Liver (tissue), 9 donors: ENCODE data around the gene FRMD4A. TPM values are rescaled to one million over a fixed set of nuclear protein-coding genes. Genes with fewer than 3 reads are reported as not detected.
A peak's percentile ranks its signal among the peaks of the same experiment; 100 is the strongest.

Experiments
- DNase-seq: peaks from one replicate; pipeline ENCODE4 v3.0.0-alpha.2; 2017; ENCODE audit warnings: low spot score
- H3K27ac ChIP-seq, 2 donors: one replicate each; pipeline ENCODE4 v1.7.0; 2013; ENCODE audit warnings: inconsistent platforms in 2 of 2, low read length in 2 of 2, control low read depth in 1 of 2, low read depth in 1 of 2, mild to moderate bottlenecking in 1 of 2
- H3K27me3 ChIP-seq, 4 donors: one replicate each; pipeline versions ENCODE4 v1.6.1 to v1.7.0; 2013; ENCODE audit warnings: low read length in 3 of 4, inconsistent platforms in 1 of 4, mild to moderate bottlenecking in 1 of 4, moderate library complexity in 1 of 4; ENCODE audit not compliant: control insufficient read depth in 4 of 4, insufficient read depth in 4 of 4
- H3K36me3 ChIP-seq, 4 donors: one replicate each; pipeline versions ENCODE4 v1.6.1 to v1.7.0; 2013; ENCODE audit warnings: low read length in 3 of 4, mild to moderate bottlenecking in 3 of 4, low read depth in 1 of 4, moderate library complexity in 1 of 4; ENCODE audit not compliant: control insufficient read depth in 4 of 4, insufficient read depth in 3 of 4
- H3K4me1 ChIP-seq, 4 donors: one replicate each; pipeline versions ENCODE4 v1.6.1 to v1.7.0; 2013; ENCODE audit warnings: low read length in 3 of 4, mild to moderate bottlenecking in 3 of 4, moderate library complexity in 1 of 4; ENCODE audit not compliant: control insufficient read depth in 4 of 4, insufficient read depth in 4 of 4
- H3K4me3 ChIP-seq, 3 donors: one replicate each; pipeline versions ENCODE4 v1.6.1 to v1.7.0; 2013; ENCODE audit warnings: low read length in 3 of 3, control low read depth in 1 of 3, low read depth in 1 of 3, mild to moderate bottlenecking in 1 of 3
- H3K9ac ChIP-seq, 2 donors: one replicate each; pipeline ENCODE4 v1.7.0; 2013; ENCODE audit warnings: low read length in 2 of 2, mild to moderate bottlenecking in 2 of 2, moderate library complexity in 2 of 2, control low read depth in 1 of 2, low read depth in 1 of 2
- H3K9me3 ChIP-seq, 4 donors: one replicate each; pipeline versions ENCODE4 v1.6.1 to v1.7.0; 2013; ENCODE audit warnings: low read length in 3 of 4; ENCODE audit not compliant: control insufficient read depth in 4 of 4
- EGR1 ChIP-seq, 2 donors: IDR thresholded peaks; 2 replicates each; pipeline ENCODE4 v1.6.1; 2016 to 2018; ENCODE audit warnings: antibody characterized with exemption in 2 of 2, low read depth in 2 of 2
- FOXA1 ChIP-seq: IDR thresholded peaks from 2 replicates; pipeline ENCODE4 v1.6.1; 2016; ENCODE audit warnings: antibody characterized with exemption
- HNF4A ChIP-seq, 2 donors: conservative IDR thresholded peaks; 2 replicates each; pipeline ENCODE4 v1.6.1; 2016; ENCODE audit warnings: antibody characterized with exemption in 2 of 2, mild to moderate bottlenecking in 2 of 2
- JUND ChIP-seq, 2 donors: IDR thresholded peaks; 2 replicates each; pipeline ENCODE4 v1.6.1; 2016; ENCODE audit warnings: antibody characterized with exemption in 2 of 2
- RAD21 ChIP-seq, 2 donors: IDR thresholded peaks; 2 replicates each; pipeline ENCODE4 v1.6.1; 2016; ENCODE audit warnings: antibody characterized with exemption in 2 of 2, mild to moderate bottlenecking in 2 of 2
- RXRA ChIP-seq, 2 donors: IDR thresholded peaks; 2 replicates each; pipeline ENCODE4 v1.6.1; 2017 to 2018; ENCODE audit warnings: antibody characterized with exemption in 2 of 2, mild to moderate bottlenecking in 1 of 2
- SP1 ChIP-seq: IDR thresholded peaks from 2 replicates; pipeline ENCODE4 v1.6.1; 2018; ENCODE audit warnings: antibody characterized with exemption, mild to moderate bottlenecking
- YY1 ChIP-seq: IDR thresholded peaks from 2 replicates; pipeline ENCODE4 v1.6.1; 2016; ENCODE audit warnings: antibody characterized with exemption, mild to moderate bottlenecking
- WGBS: extraction: QIAGEN DNeasy Blood & Tissue Kit; methylation state at CpG from one replicate; pipeline ENCODE4 v1.1.7; 2013; 5-methylcytosine and 5-hydroxymethylcytosine counted together
- polyA plus RNA-seq, 2 donors: library from polyadenylated mRNA; stranded (reverse) in 1 of 2; unstranded in 1 of 2; fragments of 200-250 nt in 1 of 2; fragments of >200 nt in 1 of 2; fragmentation: Nextera tagmentation in 1 of 2; extraction: Ambion mirVana in 1 of 2; gene quantifications; one replicate each; pipeline versions ENCODE4 v1.2.1 to v1.2.3, GENCODE V29; 2013 to 2015
- total RNA-seq, 2 donors: library from RNA; depleted of rRNA; stranded (reverse); fragments of >200 nt; gene quantifications; one replicate each; pipeline ENCODE4 v1.2.3, GENCODE V29; 2014
- TF ChIP-seq, protein P1 (sequence below): IDR thresholded peaks from 2 replicates; pipeline ENCODE4 v1.6.1; 2016; ENCODE audit warnings: antibody characterized with exemption, mild to moderate bottlenecking
- TF ChIP-seq, protein P2 (sequence below): IDR thresholded peaks from 2 replicates; pipeline ENCODE4 v1.6.1; 2016; ENCODE audit warnings: antibody characterized with exemption
- TF ChIP-seq, protein P3 (sequence below): fragments of 150-350 bp; IDR thresholded peaks from 2 replicates; pipeline ENCODE4 v1.5.1; 2017; ENCODE audit warnings: improper control_type of control experiment, low read depth, low read length; ENCODE audit not compliant: missing input control
- TF ChIP-seq, protein P4 (sequence below): IDR thresholded peaks from 2 replicates; pipeline ENCODE4 v1.6.1; 2016; ENCODE audit warnings: antibody characterized with exemption
- donor health status: healthy.
- donor health status: healthy.
- donor health status: healthy.
- donor health status: healthy.
- donor health status: healthy.

FRMD4A gene
- total and polyA plus RNA-seq, 4 donors = 8.2 to 34.3 (median 13.1) TPM

DNA sequence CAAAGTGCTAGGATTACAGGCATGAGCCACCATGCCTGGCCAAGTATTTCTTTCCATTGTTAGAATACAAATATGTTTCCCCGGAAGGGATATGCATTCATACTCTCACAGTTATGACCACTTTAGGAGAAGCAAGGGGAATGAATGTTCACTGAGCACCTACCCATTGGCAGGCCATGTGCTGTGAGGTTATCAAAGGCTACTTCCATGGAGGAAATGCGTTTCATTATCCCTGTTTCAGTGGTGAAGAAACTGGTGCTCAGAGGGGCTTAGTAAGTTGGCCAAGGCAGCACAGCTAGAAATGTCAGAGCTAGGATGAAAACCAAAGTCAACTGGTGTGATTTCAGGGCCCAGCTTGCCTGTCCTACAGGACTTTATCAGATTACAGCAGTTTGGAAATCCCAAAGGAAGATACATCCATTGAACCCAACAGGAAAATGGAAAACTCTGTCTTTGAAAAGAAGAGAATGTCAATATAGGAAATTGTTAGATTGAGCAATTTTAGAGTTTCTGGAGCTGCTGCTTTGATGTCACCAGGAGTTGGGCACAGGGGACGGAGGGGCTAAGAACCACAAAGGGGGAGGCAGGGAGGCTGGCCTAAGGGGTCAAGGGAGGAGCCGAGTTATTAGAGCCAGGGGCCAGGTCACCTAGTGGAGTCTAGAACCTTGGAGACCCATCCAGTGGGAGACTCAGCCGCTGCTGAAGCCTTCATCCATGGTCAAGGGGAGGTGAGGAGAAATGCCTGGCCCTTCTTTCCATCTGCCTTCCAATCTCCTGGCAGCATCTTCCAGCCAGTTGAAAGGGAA, 319.8 kb downstream of the FRMD4A start (continued):
- TF ChIP-seq, protein P1, sequence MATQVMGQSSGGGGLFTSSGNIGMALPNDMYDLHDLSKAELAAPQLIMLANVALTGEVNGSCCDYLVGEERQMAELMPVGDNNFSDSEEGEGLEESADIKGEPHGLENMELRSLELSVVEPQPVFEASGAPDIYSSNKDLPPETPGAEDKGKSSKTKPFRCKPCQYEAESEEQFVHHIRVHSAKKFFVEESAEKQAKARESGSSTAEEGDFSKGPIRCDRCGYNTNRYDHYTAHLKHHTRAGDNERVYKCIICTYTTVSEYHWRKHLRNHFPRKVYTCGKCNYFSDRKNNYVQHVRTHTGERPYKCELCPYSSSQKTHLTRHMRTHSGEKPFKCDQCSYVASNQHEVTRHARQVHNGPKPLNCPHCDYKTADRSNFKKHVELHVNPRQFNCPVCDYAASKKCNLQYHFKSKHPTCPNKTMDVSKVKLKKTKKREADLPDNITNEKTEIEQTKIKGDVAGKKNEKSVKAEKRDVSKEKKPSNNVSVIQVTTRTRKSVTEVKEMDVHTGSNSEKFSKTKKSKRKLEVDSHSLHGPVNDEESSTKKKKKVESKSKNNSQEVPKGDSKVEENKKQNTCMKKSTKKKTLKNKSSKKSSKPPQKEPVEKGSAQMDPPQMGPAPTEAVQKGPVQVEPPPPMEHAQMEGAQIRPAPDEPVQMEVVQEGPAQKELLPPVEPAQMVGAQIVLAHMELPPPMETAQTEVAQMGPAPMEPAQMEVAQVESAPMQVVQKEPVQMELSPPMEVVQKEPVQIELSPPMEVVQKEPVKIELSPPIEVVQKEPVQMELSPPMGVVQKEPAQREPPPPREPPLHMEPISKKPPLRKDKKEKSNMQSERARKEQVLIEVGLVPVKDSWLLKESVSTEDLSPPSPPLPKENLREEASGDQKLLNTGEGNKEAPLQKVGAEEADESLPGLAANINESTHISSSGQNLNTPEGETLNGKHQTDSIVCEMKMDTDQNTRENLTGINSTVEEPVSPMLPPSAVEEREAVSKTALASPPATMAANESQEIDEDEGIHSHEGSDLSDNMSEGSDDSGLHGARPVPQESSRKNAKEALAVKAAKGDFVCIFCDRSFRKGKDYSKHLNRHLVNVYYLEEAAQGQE = no peak
- TF ChIP-seq, protein P2, sequence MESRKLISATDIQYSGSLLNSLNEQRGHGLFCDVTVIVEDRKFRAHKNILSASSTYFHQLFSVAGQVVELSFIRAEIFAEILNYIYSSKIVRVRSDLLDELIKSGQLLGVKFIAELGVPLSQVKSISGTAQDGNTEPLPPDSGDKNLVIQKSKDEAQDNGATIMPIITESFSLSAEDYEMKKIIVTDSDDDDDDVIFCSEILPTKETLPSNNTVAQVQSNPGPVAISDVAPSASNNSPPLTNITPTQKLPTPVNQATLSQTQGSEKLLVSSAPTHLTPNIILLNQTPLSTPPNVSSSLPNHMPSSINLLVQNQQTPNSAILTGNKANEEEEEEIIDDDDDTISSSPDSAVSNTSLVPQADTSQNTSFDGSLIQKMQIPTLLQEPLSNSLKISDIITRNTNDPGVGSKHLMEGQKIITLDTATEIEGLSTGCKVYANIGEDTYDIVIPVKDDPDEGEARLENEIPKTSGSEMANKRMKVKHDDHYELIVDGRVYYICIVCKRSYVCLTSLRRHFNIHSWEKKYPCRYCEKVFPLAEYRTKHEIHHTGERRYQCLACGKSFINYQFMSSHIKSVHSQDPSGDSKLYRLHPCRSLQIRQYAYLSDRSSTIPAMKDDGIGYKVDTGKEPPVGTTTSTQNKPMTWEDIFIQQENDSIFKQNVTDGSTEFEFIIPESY = no peak

DNA sequence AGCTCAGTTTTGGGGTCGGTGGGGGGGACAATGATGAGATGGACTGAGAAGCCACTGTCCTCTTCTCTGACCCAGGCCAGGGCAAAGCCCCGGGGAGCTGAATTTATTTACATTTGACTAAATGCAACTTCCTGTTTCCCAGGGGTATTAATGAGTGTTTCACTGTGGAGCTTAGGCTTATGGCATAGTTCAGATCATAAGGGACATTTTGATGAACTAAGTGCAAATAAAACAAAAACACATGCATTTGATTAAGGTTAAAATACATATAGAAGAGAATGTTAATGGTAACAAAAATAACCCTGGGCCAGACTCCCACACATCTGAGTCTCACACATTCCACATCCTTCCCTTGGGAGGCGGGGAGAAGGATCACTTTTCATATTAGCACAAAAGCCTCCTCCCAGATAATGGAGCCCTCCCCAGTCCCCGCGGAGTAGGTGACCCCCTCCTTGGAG, 320.6 kb downstream of the FRMD4A start:
- Histone ChIP-seq H3K36me3 (no peaks in the 10 kb centered on the region), H3K27ac (peak overlapping the region; percentile 11 to 22), H3K4me1 (peaks cover 0 to 1% (median 0%) of the 10 kb centered on the region in 4 donors), H3K4me3 (no peak overlapping the region), H3K27me3 (no peaks in the 10 kb centered on the region), H3K9ac (no peak overlapping the region), H3K9me3 (no peaks in the 10 kb centered on the region)
- no peak for DNase-seq
- 30% methylated on average over 5 of the region's 5 CpGs for WGBS
- no peak for TF ChIP-seq HNF4A (conservative IDR thresholded peaks at IDR 0.05)
- TF ChIP-seq RXRA (IDR thresholded peaks at IDR 0.05) = peak in 1 of 2 donors; percentile 11
- no peak for TF ChIP-seq SP1

DNA sequence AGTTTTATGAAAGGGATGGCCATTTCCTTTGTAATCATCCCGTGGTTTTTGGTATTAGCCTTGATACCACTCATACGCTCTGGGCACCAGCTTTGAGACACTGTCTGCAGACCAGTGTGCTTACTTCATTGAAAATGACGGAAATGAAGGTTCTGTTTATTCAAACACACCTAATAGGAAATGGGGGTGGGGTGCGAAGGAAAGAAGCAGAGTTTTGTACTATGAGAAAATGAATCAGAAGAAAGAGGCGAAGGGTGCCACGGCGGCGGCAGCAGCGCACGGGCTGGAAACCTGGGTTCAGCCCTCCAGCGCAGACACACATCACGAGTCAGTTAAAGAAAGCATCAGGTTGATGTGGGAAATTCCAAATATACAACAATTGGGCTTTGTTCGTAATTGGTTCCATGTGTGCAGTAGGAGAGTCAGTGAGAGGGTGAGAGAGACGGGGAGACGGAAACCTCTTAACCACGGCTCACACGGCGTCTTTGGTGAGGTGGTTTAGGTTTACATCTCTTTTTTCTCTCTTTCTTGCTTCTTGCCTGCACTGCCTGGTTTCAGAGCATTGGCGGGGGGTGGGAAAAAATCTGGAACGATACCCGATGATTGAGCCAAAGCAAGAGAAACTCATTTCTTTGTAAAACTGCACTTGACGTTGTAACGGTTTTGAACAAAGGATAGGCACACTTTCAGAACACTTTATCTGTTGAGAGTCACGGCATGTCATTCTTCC, 321.2 kb downstream of the FRMD4A start:
- H3K27ac ChIP-seq = peak overlapping the region; percentile 11 to 42
- no peaks in the 10 kb centered on the region for H3K27me3 ChIP-seq
- no peak overlapping the region for H3K9ac ChIP-seq
- peaks cover 0 to 1% (median 0%) of the 10 kb centered on the region in 4 donors for H3K4me1 ChIP-seq
- H3K9me3 ChIP-seq = no peaks in the 10 kb centered on the region
- H3K4me3 ChIP-seq = no peak overlapping the region
- no peak for TF ChIP-seq EGR1 (IDR thresholded peaks at IDR 0.05; ENCODE audit: low read depth in 2 of 2)
- TF ChIP-seq FOXA1 = no peak
- TF ChIP-seq RAD21 (IDR thresholded peaks at IDR 0.05) = no peak
- no peak for TF ChIP-seq SP1
- TF ChIP-seq YY1 = no peak
- TF ChIP-seq, protein P3, sequence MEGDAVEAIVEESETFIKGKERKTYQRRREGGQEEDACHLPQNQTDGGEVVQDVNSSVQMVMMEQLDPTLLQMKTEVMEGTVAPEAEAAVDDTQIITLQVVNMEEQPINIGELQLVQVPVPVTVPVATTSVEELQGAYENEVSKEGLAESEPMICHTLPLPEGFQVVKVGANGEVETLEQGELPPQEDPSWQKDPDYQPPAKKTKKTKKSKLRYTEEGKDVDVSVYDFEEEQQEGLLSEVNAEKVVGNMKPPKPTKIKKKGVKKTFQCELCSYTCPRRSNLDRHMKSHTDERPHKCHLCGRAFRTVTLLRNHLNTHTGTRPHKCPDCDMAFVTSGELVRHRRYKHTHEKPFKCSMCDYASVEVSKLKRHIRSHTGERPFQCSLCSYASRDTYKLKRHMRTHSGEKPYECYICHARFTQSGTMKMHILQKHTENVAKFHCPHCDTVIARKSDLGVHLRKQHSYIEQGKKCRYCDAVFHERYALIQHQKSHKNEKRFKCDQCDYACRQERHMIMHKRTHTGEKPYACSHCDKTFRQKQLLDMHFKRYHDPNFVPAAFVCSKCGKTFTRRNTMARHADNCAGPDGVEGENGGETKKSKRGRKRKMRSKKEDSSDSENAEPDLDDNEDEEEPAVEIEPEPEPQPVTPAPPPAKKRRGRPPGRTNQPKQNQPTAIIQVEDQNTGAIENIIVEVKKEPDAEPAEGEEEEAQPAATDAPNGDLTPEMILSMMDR = no peak
- TF ChIP-seq, protein P1 = no peak
- TF ChIP-seq, protein P4, sequence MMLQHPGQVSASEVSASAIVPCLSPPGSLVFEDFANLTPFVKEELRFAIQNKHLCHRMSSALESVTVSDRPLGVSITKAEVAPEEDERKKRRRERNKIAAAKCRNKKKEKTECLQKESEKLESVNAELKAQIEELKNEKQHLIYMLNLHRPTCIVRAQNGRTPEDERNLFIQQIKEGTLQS = no peak
- no peak for TF ChIP-seq JUND (IDR thresholded peaks at IDR 0.05)
- TF ChIP-seq RXRA (IDR thresholded peaks at IDR 0.05) = no peak
- DNase-seq = no peak
- WGBS = 45% methylated on average over 24 of the region's 24 CpGs
- H3K36me3 ChIP-seq = no peaks in the 10 kb centered on the region
